SK-N-SH treated with all-trans-retinoic acid at 6 μM for 48 hours (cell line): ENCODE results near the gene TEX44.
"Not testable (repeated sequence)": the region's sequence is repeated elsewhere in the genome, so short reads cannot be mapped to it uniquely, and the experiment has no call there.

Experiments used
- ATAC-seq: fragments of 200-7000 bp; cut with Tn5 transposase; 3 replicates; pipeline ENCODE4 v1.9.1; 2020; ENCODE audit warnings: mild to moderate bottlenecking, moderate library complexity
- ARNTL ChIP-seq: fragments of 450-650 bp; formaldehyde crosslinking; IDR thresholded peaks from 2 replicates; pipeline ENCODE4 v1.5.0; 2020; ENCODE audit warnings: low read depth, mild to moderate bottlenecking, moderate library complexity, borderline replicate concordance
- BACH2 ChIP-seq: fragments of 250-450 bp; sonication (Bioruptor Pico); IDR thresholded peaks from 2 replicates; pipeline ENCODE4 v1.9.0; 2021; ENCODE audit warnings: mild to moderate bottlenecking, borderline replicate concordance
- CREB5 ChIP-seq: fragments of 250-450 bp; sonication (Bioruptor Pico); IDR thresholded peaks from 2 replicates; pipeline ENCODE4 v1.5.1; 2020; ENCODE audit warnings: low read depth, mild to moderate bottlenecking, moderate library complexity
- CSDC2 ChIP-seq: fragments of 250-450 bp; sonication (Bioruptor Pico); IDR thresholded peaks from 2 replicates; pipeline ENCODE4 v1.5.0; 2020; ENCODE audit warnings: mild to moderate bottlenecking, moderate library complexity
- CSRNP3 ChIP-seq: fragments of 250-450 bp; sonication (Bioruptor Pico); IDR thresholded peaks from 2 replicates; pipeline ENCODE4 v1.5.1; 2021; ENCODE audit warnings: mild to moderate bottlenecking, moderate library complexity
- ESRRG ChIP-seq: fragments of 250-450 bp; sonication (Bioruptor Pico); IDR thresholded peaks from 2 replicates; pipeline ENCODE4 v1.6.1; 2021; ENCODE audit warnings: mild to moderate bottlenecking
- GLIS3 ChIP-seq: fragments of 250-450 bp; sonication (Bioruptor Pico); IDR thresholded peaks from 2 replicates; pipeline ENCODE4 v1.5.0; 2020; ENCODE audit warnings: mild to moderate bottlenecking, moderate library complexity
- ISL1 ChIP-seq: fragments of 250-450 bp; sonication (Bioruptor Pico); IDR thresholded peaks from 2 replicates; pipeline ENCODE4 v2.1.2; 2022; ENCODE audit warnings: mild to moderate bottlenecking, moderate library complexity
- OSR1 ChIP-seq: fragments of 250-450 bp; sonication (Bioruptor Pico); IDR thresholded peaks from 2 replicates; pipeline ENCODE4 v1.8.0; 2022; ENCODE audit warnings: moderate library complexity, mild to moderate bottlenecking, inconsistent platforms
- POU6F1 ChIP-seq: fragments of 250-450 bp; sonication (Bioruptor Pico); IDR thresholded peaks from 2 replicates; pipeline ENCODE4 v1.8.0; 2021; ENCODE audit warnings: low read depth, mild to moderate bottlenecking, moderate library complexity, borderline replicate concordance
- PPARA ChIP-seq: fragments of 250-450 bp; sonication (Bioruptor Pico); IDR thresholded peaks from 2 replicates; pipeline ENCODE4 v1.5.0; 2020; ENCODE audit warnings: mild to moderate bottlenecking, borderline replicate concordance
- RARB ChIP-seq: fragments of 250-450 bp; sonication (Bioruptor Pico); IDR thresholded peaks from 2 replicates; pipeline ENCODE4 v1.8.0; 2021; ENCODE audit warnings: mild to moderate bottlenecking, moderate library complexity
- SNAI2 ChIP-seq: fragments of 250-450 bp; sonication (Bioruptor Pico); IDR thresholded peaks from 2 replicates; pipeline ENCODE4 v1.5.0; 2020; ENCODE audit warnings: mild to moderate bottlenecking, moderate library complexity
- TCF4 ChIP-seq: fragments of 250-450 bp; sonication (Bioruptor Pico); IDR thresholded peaks from 2 replicates; pipeline ENCODE4 v1.8.0; 2021; ENCODE audit warnings: mild to moderate bottlenecking, moderate library complexity, borderline replicate concordance
- TSHZ2 ChIP-seq: fragments of 250-450 bp; sonication (Bioruptor Pico); IDR thresholded peaks from 2 replicates; pipeline ENCODE4 v1.5.0; 2020; ENCODE audit warnings: mild to moderate bottlenecking, moderate library complexity
- ZC3H10 ChIP-seq: fragments of 250-450 bp; sonication (Bioruptor Pico); IDR thresholded peaks from 2 replicates; pipeline ENCODE4 v1.5.1; 2021; ENCODE audit warnings: mild to moderate bottlenecking, moderate library complexity
- ZFP3 ChIP-seq: fragments of 250-450 bp; sonication (Bioruptor Pico); IDR thresholded peaks from 2 replicates; pipeline ENCODE4 v1.5.0; 2020; ENCODE audit warnings: mild to moderate bottlenecking, moderate library complexity
- ZFP30 ChIP-seq: fragments of 450-650 bp; formaldehyde crosslinking; IDR thresholded peaks from 2 replicates; pipeline ENCODE4 v1.5.0; 2022; ENCODE audit warnings: mild to moderate bottlenecking, moderate library complexity
- ZNF565 ChIP-seq: fragments of 450-650 bp; formaldehyde crosslinking; conservative IDR thresholded peaks from 2 replicates; pipeline ENCODE4 v1.5.0; 2020; ENCODE audit warnings: low read depth, mild to moderate bottlenecking, moderate library complexity
- ZNF70 ChIP-seq: fragments of 450-650 bp; formaldehyde crosslinking; IDR thresholded peaks from 2 replicates; pipeline ENCODE4 v1.5.0; 2020; ENCODE audit warnings: mild to moderate bottlenecking, moderate library complexity
- ZNF8 ChIP-seq: fragments of 450-650 bp; formaldehyde crosslinking; IDR thresholded peaks from 2 replicates; pipeline ENCODE4 v1.5.0; 2020; ENCODE audit warnings: mild to moderate bottlenecking, moderate library complexity
- TF ChIP-seq, protein P1 (sequence below): fragments of 250-450 bp; sonication (Bioruptor Pico); IDR thresholded peaks from 2 replicates; pipeline ENCODE4 v1.8.0; 2020; ENCODE audit warnings: mild to moderate bottlenecking, moderate library complexity, borderline replicate concordance

Gene TEX44

GRCh38 chr2:231552752-231553151 is 39.9 kb upstream of the TEX44 start:
- no peak for ATAC-seq
- TF ChIP-seq ZFP30 (CRISPR knock-in tag) (peak; percentile 97), PPARA (CRISPR knock-in tag) (no peak)
- TF ChIP-seq, all 23 proteins: peak for 1

DNA sequence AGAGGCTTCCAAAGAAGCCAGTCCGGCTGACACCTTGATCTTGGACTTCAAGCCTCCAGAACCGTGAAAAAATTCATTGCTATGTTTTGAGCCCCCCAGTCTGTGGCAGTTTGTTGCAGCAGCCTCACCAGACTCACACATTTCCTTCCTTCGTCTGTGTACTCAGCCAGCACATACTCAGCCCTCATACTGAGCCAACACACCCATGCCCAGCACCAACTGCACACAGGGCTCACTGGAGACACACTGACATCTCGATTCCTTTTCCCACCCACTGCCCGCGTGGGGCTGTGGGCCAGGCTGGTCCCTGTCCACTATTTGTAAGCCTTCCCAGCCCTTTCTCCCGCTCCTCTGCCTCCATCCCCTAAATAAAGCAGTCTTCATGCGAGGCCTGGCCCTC is 38.3 kb upstream of the TEX44 start:
- no peak for ATAC-seq
- TF ChIP-seq SNAI2 (no peak), OSR1 (no peak)

- TF ChIP-seq ISL1 (CRISPR knock-in tag) (no peak), ZFP30 (CRISPR knock-in tag) (no peak)
- no peak for ATAC-seq
Measured at GRCh38 chr2:231554748-231555545, 37.7 kb upstream of the TEX44 start.

DNA sequence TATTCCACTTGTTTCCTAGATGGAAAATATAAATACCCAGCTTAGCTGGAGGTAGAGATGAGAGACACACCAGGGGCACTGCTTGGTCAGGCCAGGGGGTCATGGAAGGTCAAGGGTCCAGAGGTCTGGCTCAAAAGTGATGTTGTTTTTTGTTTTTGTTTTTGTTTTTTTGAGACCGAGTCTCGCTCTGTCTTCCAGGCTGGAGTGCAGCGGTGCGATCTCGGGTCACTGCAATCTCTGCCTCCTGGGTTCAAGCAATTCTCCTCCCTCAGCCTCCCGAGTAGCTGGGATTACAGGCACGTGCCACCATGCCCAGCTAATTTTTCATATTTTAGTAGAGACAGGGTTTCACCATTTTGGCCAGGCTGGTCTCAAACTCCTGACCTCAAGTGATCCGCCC is 36.2 kb upstream of the TEX44 start:
- not testable (repeated sequence) for ATAC-seq

- ATAC-seq: no peak; the same call in 2 of the 3 replicates
- TF ChIP-seq ZNF8 (CRISPR knock-in tag) (no peak), RARB (CRISPR knock-in tag) (no peak)
Measured at GRCh38 chr2:231556981-231557380, 35.7 kb upstream of the TEX44 start.

GRCh38 chr2:231557571-231558217 is 35.0 kb upstream of the TEX44 start:
- ATAC-seq: peak; percentile 90
- TF ChIP-seq TCF4: no peak
- TF ChIP-seq, all 23 proteins: peak for 0

DNA sequence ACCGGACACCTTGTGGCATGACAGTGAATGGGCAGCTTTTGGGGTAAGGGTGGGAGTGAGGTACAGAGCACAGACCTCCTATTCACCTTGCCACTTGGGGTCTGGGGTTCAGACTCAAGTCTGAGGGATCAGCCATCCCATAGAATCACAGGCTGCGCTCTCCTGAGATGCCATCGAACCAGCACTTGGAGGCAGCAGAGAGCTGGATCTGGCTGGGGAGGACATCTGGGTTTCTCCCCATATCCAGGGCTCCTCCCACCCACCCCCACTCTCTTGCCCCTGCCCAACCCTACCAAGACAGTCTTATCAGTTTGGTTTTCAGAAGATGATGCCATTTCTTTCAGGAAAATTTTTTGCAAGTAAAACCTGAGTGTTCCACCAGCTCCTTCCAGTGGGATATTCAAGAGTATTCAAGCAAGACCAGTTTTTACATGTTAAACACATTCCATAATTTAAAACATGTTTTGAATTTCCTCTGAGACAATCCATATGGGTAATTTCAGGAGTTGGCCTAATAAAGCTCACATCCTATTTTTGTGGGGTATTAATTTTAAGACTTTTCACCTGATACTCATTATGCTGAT is 29.2 kb upstream of the TEX44 start:
- peak; percentile 100 for ATAC-seq
- no peak for TF ChIP-seq SNAI2
- TF ChIP-seq ARNTL (CRISPR knock-in tag): no peak
- TF ChIP-seq CSDC2 (CRISPR knock-in tag): no peak
- no peak for TF ChIP-seq ZNF70 (CRISPR knock-in tag)
- TF ChIP-seq ZFP3: no peak
- no peak for TF ChIP-seq PPARA (CRISPR knock-in tag)
- TF ChIP-seq TCF4: no peak
- TF ChIP-seq, protein P1, sequence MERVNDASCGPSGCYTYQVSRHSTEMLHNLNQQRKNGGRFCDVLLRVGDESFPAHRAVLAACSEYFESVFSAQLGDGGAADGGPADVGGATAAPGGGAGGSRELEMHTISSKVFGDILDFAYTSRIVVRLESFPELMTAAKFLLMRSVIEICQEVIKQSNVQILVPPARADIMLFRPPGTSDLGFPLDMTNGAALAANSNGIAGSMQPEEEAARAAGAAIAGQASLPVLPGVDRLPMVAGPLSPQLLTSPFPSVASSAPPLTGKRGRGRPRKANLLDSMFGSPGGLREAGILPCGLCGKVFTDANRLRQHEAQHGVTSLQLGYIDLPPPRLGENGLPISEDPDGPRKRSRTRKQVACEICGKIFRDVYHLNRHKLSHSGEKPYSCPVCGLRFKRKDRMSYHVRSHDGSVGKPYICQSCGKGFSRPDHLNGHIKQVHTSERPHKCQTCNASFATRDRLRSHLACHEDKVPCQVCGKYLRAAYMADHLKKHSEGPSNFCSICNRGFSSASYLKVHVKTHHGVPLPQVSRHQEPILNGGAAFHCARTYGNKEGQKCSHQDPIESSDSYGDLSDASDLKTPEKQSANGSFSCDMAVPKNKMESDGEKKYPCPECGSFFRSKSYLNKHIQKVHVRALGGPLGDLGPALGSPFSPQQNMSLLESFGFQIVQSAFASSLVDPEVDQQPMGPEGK: no peak
- no peak for TF ChIP-seq CSRNP3 (CRISPR knock-in tag)
- TF ChIP-seq GLIS3 (CRISPR knock-in tag): no peak
- no peak for TF ChIP-seq ZNF565
- no peak for TF ChIP-seq ESRRG (CRISPR knock-in tag)
- TF ChIP-seq ZC3H10 (CRISPR knock-in tag): no peak
- TF ChIP-seq BACH2 (CRISPR knock-in tag): no peak
- TF ChIP-seq ZNF8 (CRISPR knock-in tag): no peak
- TF ChIP-seq POU6F1 (CRISPR knock-in tag): no peak
- TF ChIP-seq OSR1: no peak
- TF ChIP-seq CREB5 (CRISPR knock-in tag): no peak
- TF ChIP-seq TSHZ2 (CRISPR knock-in tag): no peak
